NCI-H345 treated with DMSO at 0.1 percent for 48 hours (cell line): ENCODE measurements around the gene XKR3.
"Not testable (repeated sequence)": the region's sequence is repeated elsewhere in the genome, so short reads cannot be mapped to it uniquely, and the experiment has no call there.

Experiments
- DNase-seq: peaks from one replicate; lab custom pipeline; 2025; ENCODE audit not compliant: unreplicated experiment; lab: John Stamatoyannopoulos, UW

XKR3 gene

GRCh38 chr22:16806401-16806800, 18.8 kb downstream of the XKR3 start:
- DNase-seq, result no peak

DNA sequence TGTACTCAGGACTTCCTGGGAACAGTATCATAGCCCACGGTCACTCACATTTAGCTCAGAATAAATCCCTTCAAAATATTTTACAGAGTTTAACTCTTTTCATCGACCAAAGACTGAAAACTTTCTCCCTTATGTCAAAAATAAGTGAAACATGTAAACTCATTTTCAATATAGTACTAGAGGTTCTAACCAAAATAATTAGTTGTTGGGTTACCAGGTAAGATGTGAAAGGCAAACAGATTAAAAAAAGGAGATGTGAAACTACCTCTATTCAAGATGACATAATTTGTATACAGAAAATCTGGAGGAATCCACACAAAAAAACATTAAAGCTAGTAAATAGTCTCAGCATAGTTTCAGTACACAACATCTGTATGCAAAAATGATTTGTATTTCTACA, 20.3 kb downstream of the XKR3 start:
- DNase-seq, result no peak

GRCh38 chr22:16803255-16803917, 21.8 kb downstream of the XKR3 start:
- DNase-seq, result no peak

GRCh38 chr22:16801571-16801970, 23.6 kb downstream of the XKR3 start:
- DNase-seq, result no peak

DNA sequence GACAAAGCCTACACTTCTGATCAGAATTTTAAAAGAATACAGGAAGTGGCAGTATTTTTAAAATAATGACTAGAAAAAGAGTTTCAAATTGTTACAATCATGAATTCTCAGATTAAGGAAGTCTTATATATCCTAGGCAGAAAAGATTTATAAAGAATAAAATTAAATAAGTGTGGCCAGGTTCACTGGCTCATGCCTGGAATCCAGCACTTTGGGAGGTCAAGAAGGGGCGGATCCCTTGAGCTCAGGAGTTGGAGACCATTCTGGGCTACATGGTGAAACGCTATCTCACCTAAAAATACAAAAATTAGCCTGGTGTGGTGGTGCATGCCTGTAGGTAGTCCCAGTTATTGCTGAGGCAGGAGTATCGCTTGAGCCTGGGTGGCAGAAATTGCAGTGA, 24.1 kb downstream of the XKR3 start:
- DNase-seq, result no peak

GRCh38 chr22:16800358-16800757, 24.9 kb downstream of the XKR3 start:
- no peak for DNase-seq

DNA sequence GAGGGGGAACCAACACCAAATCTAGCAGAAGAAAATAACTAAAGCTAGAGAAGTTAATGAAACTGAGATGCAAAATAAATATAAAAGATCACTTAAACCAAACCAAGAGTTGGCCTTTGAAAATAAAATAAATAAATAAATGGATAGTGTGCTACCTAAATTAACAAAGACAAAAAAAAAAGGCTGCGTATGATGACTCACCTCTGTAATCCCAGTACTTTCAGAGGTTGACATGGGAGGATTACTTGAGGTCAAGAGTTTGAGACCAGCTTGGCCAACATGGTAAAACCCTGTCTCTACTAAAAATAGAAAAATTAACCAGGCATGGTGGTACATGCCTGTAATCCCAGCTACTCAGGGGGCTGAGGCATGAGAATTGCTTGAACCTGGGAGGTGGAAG, 29.7 kb downstream of the XKR3 start:
- not testable (repeated sequence) for DNase-seq

- no peak for DNase-seq
Observed at GRCh38 chr22:16793831-16794230, 31.4 kb downstream of the XKR3 start.

- DNase-seq, result no peak
Observed at GRCh38 chr22:16789860-16790493, 35.2 kb downstream of the XKR3 start.

- no peak for DNase-seq
Observed at GRCh38 chr22:16783930-16784354, 41.3 kb downstream of the XKR3 start.

DNA sequence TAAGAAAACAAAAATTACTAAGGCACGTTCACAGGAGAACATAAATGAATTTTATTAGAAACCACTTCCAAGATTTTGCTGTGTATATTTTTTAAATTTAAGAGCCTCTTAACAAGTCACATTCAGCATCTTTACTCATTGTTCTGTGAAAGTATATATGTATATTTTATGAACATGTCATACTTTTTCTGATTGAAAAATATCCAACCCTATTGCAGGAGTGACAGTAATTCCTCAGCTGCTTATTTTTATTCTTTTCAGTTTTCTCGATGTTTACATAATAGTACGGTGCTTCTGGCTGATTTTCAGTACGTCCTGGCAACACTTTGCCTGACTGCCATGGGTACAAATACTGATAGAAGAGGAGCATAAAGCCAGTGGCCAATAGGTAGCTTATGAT, 41.8 kb downstream of the XKR3 start:
- DNase-seq, result no peak

DNA sequence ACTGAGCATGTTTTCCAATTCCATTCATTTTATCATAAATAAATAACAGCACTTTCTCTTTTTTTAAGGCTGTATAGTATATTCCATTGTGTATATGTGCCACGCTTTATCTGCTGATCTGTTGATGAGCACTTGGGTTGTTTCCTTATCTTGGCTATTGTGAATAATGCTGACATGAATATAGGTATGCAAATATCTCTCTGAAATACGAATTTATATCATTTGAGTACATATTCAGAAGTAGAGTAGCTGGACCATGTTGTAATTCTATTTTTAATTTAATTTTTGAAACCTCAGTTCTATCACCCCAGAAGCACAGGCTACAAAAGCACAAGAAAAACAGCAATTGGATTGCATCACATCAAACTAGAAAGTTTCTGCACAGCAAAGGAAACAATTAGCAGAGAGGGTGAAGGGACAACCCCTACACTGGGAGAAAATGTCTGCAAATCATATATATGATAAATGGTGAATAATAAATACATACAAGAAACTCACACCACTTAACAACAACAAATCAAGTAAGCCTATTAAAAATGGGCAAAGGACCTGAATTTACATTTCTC, 43.4 kb downstream of the XKR3 start:
- no peak for DNase-seq

DNA sequence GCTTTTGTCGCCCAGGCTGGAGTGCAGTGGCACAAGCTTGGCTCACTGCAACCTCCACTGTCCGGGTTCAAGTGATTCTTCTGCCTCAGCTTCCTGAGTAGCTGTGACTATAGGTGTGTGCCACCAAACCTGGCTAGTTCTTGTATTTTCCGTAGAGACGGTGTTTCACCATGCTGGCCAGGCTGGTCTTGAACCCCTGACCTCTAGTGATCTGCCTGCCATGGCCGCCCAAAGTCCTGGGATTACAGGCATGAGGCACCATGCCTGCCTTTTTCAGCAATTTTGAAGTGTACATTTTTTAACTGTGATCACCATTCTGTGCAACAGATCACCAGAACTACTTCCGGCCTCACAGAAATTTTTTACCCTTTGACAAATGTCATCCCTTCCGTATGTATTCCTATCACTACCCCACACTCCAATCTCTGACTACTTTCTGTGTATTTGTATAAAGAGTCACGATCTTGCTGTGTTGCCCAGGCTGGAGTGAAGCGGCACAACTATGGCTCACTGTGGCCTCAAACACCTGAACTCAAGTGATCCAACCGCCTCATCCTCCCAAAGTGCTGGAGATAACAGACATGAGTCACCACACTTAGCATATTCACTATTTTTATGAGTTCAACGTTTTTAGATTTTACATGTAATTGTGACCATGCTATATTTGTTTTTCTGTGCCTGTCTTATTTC, 44.0 kb downstream of the XKR3 start:
- no peak for DNase-seq

DNA sequence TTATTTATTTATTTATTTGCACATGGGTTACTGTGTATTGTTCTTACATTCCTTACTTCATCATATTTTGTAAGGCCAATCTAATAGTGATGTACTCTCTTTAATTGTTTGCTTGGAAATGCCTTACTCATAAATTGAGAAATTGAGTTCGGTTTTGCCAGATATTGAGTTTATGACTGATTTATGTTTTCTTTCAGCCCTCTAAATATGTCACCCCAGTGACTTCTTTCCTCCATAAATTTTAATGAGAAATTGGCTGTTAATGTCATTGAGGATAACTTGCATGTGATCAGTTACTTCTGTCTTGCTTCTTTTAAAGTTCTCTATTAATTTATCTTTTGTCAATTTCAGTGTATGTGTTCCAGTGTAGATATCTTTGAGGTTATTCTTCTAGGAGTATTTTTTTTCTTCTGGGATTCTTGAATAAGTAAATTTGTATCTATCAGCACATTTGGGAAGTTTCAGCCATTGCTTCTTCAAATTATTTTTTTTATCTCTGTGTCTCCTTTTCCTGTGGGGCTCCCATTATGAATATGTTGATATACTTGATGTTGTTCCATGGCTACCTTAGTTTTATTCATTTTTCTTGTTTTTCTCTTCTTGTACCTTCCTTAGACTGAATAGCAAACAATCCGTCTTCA, 47.8 kb downstream of the XKR3 start:
- no peak for DNase-seq

DNA sequence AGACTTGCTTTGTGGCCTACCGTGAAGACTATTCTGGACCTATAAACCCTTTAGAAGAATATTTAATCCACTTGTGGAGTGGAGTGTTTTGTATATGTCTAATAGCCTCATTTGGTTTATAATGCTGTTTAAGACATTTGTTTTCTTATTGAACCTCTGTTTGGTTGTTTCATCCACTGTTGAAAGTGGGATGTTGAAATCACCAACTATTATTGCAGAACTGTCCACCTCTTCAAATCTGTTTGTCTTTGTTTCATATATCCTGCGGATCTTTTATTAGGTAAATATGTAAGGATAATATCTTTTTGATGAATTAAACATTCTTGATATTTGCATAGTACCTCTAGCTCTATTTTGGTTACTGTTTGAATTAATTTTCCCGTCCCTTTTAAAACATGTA, 49.1 kb downstream of the XKR3 start:
- DNase-seq, result no peak

DNA sequence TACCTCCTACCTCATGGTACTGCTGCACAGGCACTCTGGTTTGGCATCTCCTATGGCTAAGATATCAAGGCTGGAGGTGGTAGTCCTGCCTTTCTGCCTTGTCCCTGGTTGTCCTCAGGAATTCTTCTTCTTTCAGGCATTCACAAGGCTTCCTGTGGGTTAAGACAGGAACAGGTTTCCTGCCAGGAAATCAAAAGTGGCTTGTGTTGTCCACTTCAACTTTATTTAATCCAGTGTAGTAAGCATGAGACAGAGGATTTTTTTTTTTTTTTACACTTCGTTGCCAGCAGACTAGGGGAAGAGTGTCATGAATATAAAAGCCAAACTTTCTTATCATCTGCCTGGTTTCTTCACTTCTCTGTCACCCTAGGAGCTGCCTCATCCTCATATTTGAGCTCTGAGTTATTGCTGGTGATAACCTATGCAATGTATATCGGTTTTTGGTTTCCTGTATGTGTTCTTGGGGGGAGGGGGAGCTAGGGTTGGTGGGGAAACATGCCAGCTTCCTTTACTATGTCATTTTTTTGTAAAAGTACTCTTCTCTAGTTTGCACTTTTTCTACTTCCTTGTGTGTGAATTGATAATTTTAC, 50.2 kb downstream of the XKR3 start:
- no peak for DNase-seq

GRCh38 chr22:16771569-16771968, 53.6 kb downstream of the XKR3 start:
- not testable (repeated sequence) for DNase-seq

DNA sequence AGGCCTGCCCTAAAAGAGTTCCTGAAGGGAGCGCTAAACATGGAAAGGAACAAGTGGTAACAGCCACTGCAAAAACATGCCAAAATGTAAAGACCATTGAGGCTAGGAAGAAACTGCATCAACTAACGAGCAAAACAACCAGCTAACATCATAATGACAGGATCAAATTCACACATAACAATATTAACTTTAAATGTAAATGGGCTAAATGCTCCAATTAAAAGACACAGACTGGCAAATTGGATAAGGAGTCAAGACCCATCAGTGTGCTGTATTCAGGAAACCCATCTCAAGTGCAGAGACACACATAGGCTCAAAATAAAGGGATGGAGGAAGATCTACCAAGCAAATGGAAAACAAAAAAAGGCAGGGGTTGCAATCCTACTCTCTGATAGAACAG, 57.3 kb downstream of the XKR3 start:
- not testable (repeated sequence) for DNase-seq

DNA sequence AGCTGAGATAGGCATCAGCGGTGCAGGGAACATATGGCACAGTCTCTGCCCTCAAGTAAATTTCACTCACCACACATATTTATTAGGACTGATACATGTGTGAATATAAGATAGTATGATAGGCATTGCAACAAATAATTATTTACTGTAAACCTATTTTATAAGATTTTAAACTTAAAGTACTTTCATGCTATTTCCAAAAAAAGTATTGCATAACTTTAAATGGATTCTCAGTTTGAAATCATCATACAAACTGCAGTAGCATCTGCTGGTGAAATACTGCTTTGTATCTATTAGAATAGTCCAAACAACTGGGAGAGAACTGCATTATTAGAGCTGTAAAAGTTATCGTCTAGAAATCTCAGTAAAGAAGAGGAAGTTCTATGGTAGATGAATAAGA, 63.0 kb downstream of the XKR3 start:
- not testable (repeated sequence) for DNase-seq

DNA sequence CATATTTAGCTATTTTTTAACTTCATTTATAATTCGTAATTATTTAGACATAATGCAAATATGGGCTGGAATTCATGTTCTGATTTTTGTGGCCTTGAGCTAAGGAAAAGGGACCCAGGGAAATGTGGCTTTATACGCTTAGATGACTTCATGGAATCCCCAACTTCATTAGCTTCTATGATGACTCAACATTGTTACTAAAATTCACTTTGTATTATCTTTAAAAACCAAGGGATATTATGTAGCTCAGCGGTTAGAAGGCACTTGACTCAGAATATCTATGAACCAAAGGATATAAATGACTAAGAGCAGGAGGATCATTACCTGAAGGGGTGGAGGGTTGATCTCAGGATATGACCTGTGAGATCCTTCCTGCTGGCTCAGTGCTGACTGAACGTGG, 64.8 kb downstream of the XKR3 start:
- DNase-seq, result not testable (repeated sequence)

DNA sequence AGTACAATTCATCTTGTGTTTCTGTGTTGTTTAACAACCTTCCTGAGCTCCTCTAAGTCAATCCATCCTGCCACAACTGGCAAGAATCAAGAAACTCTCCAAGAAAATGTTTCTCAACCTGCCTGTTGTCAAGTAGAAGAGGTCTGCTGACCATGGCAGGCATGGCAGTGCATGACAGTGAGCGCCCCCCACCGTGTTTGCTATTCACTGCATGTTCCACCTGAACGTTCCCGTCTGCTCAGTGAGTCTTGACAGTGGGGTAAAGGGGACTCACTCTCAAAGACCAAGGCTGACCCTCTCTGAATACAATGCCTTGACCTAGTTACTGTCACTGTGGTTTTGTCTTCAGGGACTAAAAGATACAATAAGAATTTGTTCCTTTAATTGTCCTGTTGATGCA, 75.9 kb downstream of the XKR3 start:
- not testable (repeated sequence) for DNase-seq
